ENCODE measurements around the gene TSPYL2.

GRCh38 chrX:53055244-53055849, 26.8 kb upstream of the TSPYL2 start:
- TF ChIP-seq CTCF (IDR thresholded peaks at IDR 0.05; ENCODE audit: low read length), result no peak
- no peak for TF ChIP-seq EZH2 (IDR thresholded peaks at IDR 0.05; ENCODE audit: borderline replicate concordance, low read length)
